HG03575 (cell line): ENCODE measurements around the gene MYO15B.
"Not testable (repeated sequence)": the region's sequence is repeated elsewhere in the genome, so short reads cannot be mapped to it uniquely, and the experiment has no call there.

Experiments
- ATAC-seq: cut with Tn5 transposase; IDR thresholded peaks from one replicate; pipeline ENCODE4 v1.9.1; 2021; ENCODE audit not compliant: unreplicated experiment, insufficient number of reproducible peaks, low FRiP score; ENCODE audit errors: extremely low read depth

Gene MYO15B

DNA sequence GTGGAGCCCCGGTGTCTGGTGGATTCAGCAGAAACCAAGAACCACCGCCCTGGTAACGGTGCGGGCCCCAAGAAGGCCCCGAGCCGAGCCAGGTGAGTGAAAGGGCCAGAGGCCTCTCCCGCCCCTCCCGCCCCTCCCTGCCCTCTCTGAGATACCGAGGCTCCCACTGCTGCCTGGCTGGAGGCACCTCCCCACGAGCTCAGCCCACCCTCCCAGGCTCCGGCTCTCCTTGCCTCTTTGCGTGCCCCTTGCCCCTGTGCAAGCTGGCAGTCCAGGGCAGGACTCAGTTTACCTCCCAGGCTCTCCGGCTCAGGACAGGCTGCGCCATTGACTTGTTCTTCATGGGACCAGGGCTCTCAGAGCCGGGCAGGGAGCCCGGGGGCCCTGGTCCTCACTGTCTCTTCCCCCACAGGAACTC lies 14.1 kb upstream of the MYO15B start:
- ATAC-seq: no peak

DNA sequence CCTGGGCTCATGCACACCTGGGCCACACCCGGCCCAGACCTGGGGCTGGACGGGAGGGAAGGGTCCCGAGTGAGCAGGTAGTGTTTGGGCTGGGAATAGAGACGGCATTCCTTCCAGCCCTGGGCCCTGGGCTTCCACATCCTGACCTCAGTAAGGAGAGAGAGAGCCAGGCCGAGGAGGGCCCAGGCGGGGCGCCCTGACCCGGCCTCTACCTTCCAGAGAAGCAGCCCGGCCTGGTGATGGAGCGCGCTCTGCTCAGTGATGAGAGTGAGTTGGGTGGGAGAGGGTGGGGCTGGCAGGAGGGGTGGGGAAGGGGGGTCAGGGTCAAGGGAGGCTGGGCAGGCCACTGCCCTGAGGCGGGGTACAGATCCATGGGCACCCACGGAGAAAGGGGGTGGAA lies 13.6 kb upstream of the MYO15B start:
- no peak for ATAC-seq

DNA sequence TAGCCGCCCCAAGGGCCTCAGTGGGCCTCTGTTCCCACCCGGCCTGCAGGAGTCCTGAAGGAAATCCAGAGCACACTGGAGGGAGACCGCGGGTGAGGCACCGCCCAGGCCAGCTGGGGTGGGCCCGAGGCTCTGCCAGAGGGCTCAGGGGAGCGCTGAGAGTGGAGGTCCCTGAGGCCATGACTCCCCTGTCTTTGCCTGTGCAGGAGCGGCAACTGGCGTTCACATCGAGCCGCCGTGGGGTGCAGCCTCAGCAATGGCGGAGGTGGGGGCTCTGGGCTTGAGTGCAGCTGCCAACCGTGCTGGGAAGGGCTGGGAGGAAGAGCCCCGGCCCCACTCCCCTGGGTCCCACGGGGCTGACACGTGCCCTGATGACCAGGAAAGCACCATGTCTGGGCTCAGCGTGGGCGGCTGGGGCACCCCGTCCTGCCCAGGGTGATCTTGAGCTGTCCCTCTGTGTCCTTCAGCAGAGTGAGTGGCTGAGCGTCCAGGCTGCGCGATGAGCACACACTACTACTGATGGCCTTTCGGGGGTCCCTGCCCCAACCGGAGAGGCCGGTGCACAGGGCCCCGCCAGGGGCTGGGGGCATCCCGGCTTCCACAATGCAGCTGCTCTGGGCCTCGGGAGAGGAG lies 13.1 kb upstream of the MYO15B start:
- ATAC-seq: no peak

DNA sequence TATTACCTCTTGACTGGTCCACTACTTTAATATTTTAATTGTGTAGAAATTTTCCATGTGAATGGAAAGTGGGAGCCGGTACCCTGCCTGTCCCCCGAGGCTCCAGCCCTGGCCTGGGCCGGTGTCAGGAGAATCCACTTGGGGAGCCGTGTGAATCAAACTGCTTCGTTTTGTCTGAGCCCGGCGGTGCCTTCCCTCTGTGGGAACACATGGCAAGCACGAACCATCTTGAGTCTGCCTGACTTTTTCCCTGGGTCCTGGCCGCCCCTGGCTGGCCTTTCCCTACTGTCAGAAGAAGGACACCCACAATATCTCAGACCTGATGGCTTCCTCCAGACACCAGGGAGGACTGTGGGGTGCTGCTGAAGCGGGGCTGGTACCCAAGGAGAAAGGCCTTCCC lies 12.4 kb upstream of the MYO15B start:
- no peak for ATAC-seq

DNA sequence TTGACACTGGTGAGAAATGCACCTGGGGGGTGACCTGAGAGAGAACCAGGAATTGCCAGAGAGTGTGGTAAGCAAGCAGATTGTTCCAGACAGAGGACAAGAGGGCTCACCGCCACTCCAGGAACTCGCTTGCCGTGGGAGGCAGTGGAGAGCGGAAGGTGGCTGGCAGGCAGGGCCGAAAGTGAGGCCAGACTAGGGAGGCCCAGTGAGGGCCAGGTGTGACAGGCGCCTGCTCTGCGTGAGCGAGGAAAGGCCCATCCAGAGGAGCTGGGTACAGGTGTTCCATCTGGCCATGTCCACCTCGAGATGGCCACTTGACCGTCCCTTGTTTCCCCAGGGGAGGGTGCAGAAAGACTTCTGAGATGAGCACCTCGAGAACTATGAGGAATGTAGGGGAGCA lies 11.9 kb upstream of the MYO15B start:
- no peak for ATAC-seq

DNA sequence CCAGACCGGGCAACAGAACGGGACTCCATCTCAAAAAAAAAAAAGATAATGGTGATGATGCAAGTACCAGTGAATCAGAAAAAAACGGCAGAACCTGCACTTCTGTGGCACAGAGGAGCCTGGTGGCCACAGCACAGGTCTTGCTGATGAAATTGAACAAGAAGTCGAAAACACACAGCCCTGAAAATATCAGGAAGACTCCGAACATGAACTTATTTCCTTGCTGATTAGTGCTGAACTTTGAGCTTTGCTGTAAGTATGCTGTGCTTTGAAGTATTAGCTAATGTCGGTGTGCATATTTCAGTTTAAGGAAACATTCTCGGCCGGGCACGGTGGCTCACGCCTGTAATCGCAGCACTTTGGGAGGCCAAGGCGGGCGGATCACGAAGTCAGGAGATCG lies 10.9 kb upstream of the MYO15B start:
- no peak for ATAC-seq

DNA sequence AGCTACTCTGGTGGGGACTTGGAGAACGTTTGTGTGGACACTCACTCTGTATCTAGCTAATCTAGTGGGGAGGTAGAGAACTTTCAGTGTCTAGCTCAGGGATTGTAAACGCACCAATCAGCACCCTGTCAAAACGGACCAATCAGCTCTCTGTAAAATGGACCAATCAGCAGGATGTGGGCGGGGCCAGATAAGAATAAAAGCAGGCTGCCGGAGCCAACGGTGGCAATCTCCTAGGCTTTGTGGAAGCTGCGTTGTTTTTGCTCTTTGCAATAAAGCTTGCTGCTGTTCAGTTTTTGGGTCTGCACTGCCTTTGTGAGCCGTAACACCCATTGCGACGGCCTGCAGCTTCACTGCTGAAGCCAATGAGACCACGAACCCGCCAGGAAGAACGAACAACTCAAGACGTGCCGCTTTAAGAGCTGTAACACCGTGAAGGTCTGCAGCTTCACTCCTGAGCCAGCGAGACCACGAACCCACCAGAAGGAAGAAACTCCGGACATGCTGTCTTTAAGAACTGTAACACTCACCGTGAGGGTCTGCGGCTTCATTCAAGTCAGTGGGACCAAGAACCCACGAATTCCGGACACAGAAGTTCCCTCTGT lies 6.4 kb upstream of the MYO15B start:
- ATAC-seq: not testable (repeated sequence)

DNA sequence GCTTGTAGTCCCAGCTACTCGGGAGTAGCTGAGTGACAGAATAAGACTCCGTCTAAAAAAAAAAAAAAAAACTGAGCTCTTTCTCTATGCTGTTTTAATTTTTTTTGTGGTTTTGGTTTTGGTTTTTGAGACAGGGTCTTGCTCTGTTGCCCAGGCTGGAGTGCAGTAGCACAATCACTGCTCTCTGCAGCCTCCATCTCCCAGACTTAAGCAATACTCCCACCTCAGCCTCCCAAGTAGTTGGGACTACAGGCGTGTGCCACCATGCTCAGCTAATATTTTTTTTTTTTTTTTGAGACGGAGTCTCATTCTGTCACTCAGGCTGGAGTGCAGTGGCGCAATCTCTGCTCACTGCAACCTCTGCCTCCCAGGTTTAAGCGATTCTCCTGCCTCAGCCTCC lies 4.4 kb upstream of the MYO15B start:
- ATAC-seq: not testable (repeated sequence)

DNA sequence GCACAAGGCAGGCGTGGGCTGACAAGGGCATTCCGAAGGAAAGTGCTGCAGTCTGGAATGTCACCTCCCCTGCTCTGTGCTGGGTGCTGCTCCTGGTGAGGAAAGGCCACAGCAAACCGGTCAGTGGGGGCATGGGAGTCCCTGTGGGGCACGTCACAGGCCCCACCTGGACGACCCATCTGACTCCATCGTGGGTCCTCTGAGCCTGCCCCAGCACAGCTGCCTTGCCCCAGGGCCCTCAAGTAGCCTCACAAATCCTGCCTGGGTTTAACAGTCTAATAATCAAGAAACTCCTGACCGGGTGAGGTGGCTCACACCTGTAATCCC lies 2.8 kb upstream of the MYO15B start:
- ATAC-seq: no peak

DNA sequence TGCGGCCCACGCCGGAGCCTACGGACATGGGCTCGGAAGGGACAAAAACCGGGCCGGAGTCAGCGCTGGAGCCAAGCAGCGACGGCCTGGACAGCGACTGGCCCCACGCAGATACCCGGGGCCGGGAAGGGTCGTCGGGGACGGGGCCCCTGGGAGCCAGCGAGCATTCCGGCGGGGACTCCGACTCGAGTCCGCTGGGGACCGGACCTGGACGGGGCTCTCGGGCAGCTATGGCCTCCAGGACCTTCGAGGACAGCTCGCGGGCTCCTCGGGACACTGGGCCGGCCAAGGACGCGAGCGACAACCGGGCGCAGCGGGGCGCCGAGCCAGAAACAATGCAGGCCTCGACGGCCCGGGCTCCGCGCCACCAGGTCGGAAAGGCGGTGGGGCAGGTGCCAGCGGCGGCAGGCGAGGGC lies 1.0 kb downstream of the MYO15B start:
- ATAC-seq: no peak

DNA sequence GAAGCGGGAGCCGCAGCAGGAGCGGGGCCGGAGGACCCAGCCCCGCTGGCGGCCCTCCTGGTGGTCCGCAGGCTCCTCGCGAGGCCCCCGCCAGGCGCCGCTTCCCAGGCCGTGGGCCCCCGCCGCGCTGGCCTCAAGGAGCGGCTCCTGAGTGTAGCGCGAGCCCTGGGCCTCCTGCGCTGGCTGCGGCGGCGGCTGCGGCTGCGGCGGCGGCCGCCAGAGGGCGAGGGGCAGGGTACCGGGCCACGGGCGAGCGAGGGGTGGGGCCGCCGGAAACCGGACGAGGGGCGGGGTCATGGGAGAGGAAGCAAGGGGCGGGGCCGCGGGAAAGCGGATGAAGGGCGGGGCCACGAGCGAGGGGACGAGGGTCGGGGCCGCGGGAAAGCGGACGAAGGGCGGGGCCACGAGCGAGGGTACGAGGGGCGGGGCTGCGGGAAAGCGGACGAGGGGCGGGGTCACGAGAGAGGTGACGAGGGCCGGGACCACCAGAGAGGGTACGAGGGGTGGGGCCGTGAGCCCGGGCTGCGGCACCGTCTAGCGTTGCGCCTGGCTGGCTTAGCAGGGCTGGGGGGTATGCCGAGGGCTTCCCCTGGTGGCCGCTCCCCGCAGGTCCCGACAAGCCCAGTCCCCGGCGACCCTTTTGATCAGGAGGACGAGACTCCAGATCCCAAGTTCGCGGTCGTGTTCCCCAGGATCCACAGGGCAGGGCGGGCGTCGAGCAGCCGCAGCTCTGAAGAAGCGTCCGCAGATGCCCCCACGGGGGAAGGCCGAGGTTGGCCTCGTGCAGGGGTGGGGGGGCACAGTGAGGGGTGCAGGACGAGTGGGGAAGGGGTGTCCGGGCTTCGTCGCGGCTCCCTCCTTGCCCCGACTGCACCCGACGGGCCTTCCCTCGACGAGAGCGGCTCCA lies 1.7 kb downstream of the MYO15B start:
- ATAC-seq: no peak

DNA sequence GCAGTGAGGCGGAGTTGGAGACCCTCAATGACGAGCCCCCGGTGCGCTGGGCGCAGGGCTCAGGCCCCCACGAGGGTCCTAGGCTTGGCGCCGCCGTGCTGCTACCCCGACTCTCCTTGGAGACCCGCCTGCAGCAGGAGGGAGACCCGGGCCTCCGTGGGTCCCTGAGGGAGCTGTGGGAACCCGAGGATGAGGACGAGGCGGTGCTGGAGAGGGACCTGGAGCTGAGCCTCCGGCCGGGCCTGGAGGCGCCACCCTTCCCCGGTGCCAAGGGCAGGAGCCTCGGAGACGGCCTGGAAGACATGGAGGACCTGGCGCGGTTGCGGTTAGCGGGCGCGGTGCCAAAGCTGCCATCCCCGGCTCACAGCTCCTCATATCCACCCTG lies 2.3 kb downstream of the MYO15B start:
- ATAC-seq: no peak

DNA sequence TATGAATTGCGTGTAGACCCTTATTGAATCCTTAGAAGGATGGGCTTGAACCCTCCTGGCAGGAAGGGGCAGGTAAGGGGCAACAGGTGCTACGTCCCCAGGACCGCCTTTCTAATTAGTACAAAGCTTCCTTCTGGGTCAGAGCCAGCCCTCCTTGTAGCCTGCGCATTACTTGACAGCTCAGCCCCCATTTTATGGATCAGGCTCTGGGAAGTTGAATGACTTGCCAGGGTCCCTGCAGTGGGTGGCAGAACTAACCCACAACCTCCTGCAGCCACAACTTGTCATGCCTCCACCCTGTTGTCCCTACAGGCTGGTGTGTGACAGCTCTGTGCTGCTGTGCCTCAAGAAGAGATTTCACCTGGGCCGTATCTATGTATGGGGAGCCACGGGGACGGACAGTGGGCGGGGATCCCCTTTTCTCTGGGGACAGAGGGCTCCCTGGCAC lies 2.7 kb downstream of the MYO15B start:
- no peak for ATAC-seq

DNA sequence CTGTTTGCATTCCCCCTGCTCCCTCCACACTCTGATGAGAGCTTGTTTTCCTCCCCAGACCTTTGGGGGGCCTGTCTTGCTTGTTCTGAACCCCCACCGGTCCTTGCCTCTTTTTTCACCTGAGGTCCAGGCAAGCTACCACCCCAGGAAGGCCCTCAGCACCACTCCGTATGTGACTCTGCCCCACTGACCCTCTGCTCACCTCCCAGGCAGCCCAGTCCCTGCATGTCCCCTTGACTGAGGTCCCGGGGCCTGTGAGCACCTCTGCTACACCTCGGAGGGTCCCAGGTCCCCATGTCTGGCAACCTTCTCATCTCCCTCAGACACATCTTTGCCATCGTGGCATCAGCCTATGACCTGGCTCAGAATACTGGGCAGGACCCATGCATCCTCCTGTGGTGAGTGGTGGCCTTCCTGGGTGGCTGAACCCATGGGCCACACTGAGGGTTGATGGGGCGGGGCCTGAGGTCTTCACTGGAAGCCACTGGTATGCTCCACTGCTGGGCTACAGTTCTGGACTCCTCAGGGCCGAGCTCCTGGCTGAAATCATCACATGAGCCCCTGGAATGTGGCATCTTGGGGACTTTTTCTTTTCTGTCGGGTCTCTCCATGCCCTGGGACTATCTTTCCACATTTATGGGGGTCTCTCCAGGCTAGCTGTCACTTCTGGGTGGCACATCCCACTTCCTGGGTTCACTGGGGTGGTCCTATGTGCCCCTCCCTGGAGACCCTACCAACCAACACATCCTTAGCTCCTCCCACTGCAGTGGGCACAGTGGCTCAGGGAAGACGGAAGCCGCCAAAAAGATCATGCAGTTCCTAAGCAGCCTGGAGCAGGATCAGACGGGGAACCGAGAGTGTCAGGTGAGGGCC lies 3.5 kb downstream of the MYO15B start:
- no peak for ATAC-seq

DNA sequence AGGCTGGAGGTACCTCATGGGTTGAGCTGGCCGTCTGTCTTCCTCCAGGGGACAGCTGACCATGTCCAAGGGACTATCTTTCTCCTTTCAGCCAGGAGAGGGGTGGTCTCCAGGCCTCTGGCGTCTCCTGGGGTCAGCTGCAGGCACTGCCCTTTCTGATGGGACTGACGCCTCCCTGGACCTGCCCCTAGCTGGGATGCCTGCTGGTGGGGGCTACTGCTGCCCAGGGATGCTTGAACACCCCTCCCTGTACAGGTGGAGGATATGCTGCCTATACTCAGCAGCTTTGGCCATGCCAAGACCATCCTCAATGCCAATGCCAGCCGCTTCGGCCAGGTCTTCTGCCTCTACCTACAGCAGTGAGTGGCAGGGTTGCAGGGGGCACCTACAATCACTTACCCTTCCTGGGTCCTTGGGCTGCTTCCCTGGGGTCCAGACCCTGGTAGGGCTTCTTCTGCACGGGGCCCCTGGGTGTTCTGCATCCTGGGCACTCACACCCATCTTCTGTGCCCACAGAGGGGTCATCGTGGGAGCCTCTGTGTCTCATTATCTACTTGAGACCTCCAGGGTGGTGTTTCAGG lies 4.2 kb downstream of the MYO15B start:
- ATAC-seq: no peak

DNA sequence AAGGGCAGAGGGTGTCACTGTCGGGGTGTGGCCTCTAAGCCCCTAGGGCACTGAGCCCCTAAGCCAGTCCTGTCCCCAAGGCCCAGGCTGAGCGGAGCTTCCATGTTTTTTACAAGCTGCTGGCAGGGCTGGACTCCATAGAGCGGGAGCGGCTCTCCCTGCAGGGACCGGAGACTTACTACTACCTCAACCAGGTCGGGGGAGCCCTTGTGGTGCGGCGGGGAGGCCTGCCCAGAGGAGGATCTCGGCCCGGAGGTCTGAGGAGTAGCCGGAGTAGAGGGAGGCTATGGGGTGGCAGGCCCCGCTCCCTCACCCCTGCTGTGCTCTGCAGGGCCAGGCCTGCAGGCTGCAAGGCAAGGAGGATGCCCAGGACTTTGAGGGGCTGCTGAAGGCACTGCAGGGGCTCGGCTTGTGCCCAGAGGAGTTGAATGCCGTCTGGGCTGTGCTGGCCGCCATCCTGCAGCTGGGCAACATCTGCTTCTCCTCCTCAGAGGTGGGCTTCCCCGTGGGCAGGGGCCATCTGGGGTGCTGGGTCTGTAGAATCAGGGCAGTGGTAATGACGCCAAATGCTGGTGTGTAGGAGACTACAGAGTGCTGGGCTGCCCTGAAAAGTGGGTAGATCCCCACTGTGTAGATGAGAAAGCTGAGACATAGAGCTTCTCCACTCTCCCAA lies 4.9 kb downstream of the MYO15B start:
- no peak for ATAC-seq

DNA sequence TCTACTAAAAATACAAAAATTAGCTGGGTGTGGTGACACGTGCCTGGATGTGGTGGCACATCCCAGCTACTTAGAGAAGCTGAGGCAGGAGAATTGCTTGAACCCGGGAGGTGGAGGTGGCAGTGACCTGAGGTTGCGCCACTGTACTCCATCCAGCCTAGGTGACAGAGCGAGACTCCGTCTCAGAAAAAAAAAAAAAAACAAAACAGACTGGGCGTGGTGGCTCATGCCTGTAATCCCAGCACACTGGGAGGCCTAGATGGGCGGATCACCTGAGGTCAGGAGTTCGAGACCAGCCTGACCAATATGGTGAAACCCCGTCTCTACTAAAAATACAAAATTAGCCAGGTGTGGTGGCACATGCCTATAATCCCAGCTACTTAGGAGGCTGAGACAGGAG lies 5.8 kb downstream of the MYO15B start:
- ATAC-seq: not testable (repeated sequence)

DNA sequence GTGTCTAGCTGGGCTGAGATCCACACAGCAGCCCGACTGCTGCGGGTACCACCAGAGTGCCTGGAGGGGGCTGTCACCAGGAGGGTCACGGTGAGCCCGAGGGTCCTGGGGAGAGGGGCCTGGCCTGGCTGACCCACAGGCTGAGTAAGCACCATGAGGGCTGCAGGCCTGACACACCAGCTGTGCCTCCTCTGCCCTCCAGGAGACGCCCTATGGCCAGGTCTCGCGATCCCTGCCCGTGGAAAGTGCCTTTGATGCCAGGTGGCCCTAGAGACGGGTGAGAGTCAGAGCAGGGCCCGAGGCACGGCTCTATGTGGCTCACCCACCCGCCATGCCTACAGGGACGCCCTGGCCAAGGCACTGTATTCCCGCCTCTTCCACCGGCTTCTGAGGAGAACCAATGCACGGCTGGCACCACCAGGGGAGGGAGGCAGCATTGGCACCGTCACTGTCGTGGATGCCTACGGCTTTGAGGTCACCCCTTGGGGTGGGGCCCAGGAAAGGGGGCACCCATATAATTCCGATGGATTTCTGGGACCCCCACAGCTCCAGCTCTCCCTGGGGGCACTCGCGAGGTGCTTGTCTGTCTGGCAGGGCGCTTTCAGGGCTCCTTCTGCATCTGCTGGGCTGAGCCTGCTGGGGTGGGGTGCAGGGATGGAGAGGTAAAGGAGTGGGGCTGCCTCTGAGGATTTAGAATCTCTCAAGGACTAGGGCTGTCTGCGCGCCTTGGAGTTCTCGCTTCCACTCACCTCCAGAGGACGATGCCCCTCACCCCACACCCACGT lies 7.1 kb downstream of the MYO15B start:
- ATAC-seq: no peak
